GM23338 (cell line): Measurements from ENCODE around the gene UBAC2. TPM values are rescaled to one million over a fixed set of nuclear protein-coding genes. Genes with fewer than 3 reads are reported as not detected.

Experiments
- ATAC-seq: fragments of 200-7000 bp; cut with Tn5 transposase; 3 replicates; pipeline ENCODE4 v1.9.1; 2020
- DNase-seq: peaks from one replicate; pipeline ENCODE4 v3.0.0-alpha.2; 2015; ENCODE audit warnings: low spot score
- H2AFZ ChIP-seq: fragments of 200-600 bp; sonication (generic); 2 replicates; pipeline ENCODE4 v1.8.0; 2016; ENCODE audit warnings: antibody characterized with exemption, mild to moderate bottlenecking, moderate library complexity
- H3F3A ChIP-seq: fragments of 200-600 bp; sonication (generic); replicated peaks from 2 replicates; pipeline ENCODE4 v1.8.0; 2017; ENCODE audit warnings: antibody characterized with exemption, mixed run types, low read depth
- H3K27ac ChIP-seq: fragments of 200-600 bp; sonication (generic); 2 replicates; pipeline ENCODE4 v1.6.1; 2016; ENCODE audit warnings: low read depth
- H3K27me3 ChIP-seq: fragments of 200-600 bp; sonication (generic); 2 replicates; pipeline ENCODE4 v1.8.0; 2016; ENCODE audit warnings: mild to moderate bottlenecking, mixed run types, moderate library complexity; ENCODE audit not compliant: insufficient read depth
- H3K36me3 ChIP-seq: fragments of 200-600 bp; sonication (generic); 2 replicates; pipeline ENCODE4 v1.8.0; 2016; ENCODE audit warnings: mild to moderate bottlenecking; ENCODE audit not compliant: insufficient read depth
- H3K4me1 ChIP-seq: fragments of 200-600 bp; sonication (generic); 2 replicates; pipeline ENCODE4 v1.8.0; 2016; ENCODE audit warnings: mild to moderate bottlenecking, moderate library complexity; ENCODE audit not compliant: insufficient read depth
- H3K4me2 ChIP-seq: fragments of 200-600 bp; sonication (generic); 2 replicates; pipeline ENCODE4 v1.7.1; 2017; ENCODE audit warnings: mixed run types
- H3K4me3 ChIP-seq: fragments of 200-600 bp; sonication (generic); 2 replicates; pipeline ENCODE4 v1.6.1; 2016; ENCODE audit warnings: mixed run types
- H3K79me2 ChIP-seq: fragments of 200-600 bp; sonication (generic); replicated peaks from 2 replicates; pipeline ENCODE4 v1.8.0; 2017; ENCODE audit warnings: mild to moderate bottlenecking; ENCODE audit not compliant: insufficient read depth
- H3K9me2 ChIP-seq: fragments of 200-600 bp; sonication (generic); 2 replicates; pipeline ENCODE4 v1.8.0; 2017; ENCODE audit not compliant: insufficient read depth
- H4K20me1 ChIP-seq: fragments of 200-600 bp; sonication (generic); replicated peaks from 2 replicates; pipeline ENCODE4 v1.8.0; 2017; ENCODE audit warnings: mild to moderate bottlenecking; ENCODE audit not compliant: insufficient read depth
- H3K27ac Mint-ChIP-seq: 2 replicates; pipeline ENCODE4 v1.8.0; 2020; ENCODE audit warnings: inconsistent platforms, mild to moderate bottlenecking, moderate library complexity, mixed read lengths
- H3K27me3 Mint-ChIP-seq: 3 replicates; pipeline ENCODE4 v1.8.0; 2022; ENCODE audit warnings: low read depth, mild to moderate bottlenecking, moderate library complexity, mixed read lengths, inconsistent platforms; ENCODE audit not compliant: insufficient read depth, poor library complexity
- H3K36me3 Mint-ChIP-seq: 3 replicates; pipeline ENCODE4 v1.8.0; 2021; ENCODE audit warnings: low read depth, mild to moderate bottlenecking, inconsistent platforms, moderate library complexity, mixed read lengths
- H3K4me1 Mint-ChIP-seq: 3 replicates; pipeline ENCODE4 v1.8.0; 2020; ENCODE audit warnings: mild to moderate bottlenecking, inconsistent platforms, mixed read lengths
- H3K4me3 Mint-ChIP-seq: 3 replicates; pipeline ENCODE4 v1.8.0; 2021; ENCODE audit warnings: moderate library complexity, mild to moderate bottlenecking, inconsistent platforms, mixed read lengths
- H3K9me3 Mint-ChIP-seq: 3 replicates; pipeline ENCODE4 v1.8.0; 2020; ENCODE audit warnings: moderate library complexity, mild to moderate bottlenecking, inconsistent platforms, mixed read lengths
- CREB1 ChIP-seq: fragments of 250-450 bp; sonication (Bioruptor Pico); IDR thresholded peaks from 2 replicates; pipeline ENCODE4 v1.5.0; 2020; ENCODE audit warnings: low read depth, mild to moderate bottlenecking, moderate library complexity
- CTCF ChIP-seq, 2 experiments: fragments of 200-600 bp in 1 of 2; sonication (generic) in 1 of 2; conservative IDR thresholded peaks; 2 replicates each; pipeline versions ENCODE4 v1.5.1 to v1.6.1; 2016 to 2017; ENCODE audit warnings: antibody characterized with exemption in 2 of 2, low read depth in 2 of 2, mild to moderate bottlenecking in 2 of 2, moderate library complexity in 1 of 2
- ETS1 ChIP-seq: IDR thresholded peaks from 2 replicates; pipeline ENCODE4 v1.6.1; 2016; ENCODE audit warnings: antibody characterized with exemption
- EZH2 ChIP-seq: fragments of 200-600 bp; sonication (generic); IDR thresholded peaks from one replicate; pipeline ENCODE4 v1.8.0; 2017; ENCODE audit warnings: antibody characterized with exemption, mild to moderate bottlenecking, low read depth; ENCODE audit not compliant: unreplicated experiment
- EZH2phosphoT487 ChIP-seq: fragments of 200-600 bp; sonication (generic); IDR thresholded peaks from one replicate; pipeline ENCODE4 v1.8.1; 2018; ENCODE audit warnings: antibody characterized with exemption; ENCODE audit not compliant: unreplicated experiment
- JUNB ChIP-seq: IDR thresholded peaks from one replicate; pipeline ENCODE4 v1.6.1; 2016; ENCODE audit warnings: antibody characterized with exemption; ENCODE audit not compliant: unreplicated experiment
- NANOG ChIP-seq: IDR thresholded peaks from 2 replicates; pipeline ENCODE4 v1.6.1; 2016; ENCODE audit warnings: antibody characterized with exemption, borderline replicate concordance
- POLR2AphosphoS5 ChIP-seq: IDR thresholded peaks from 2 replicates; pipeline ENCODE4 v1.6.1; 2016; ENCODE audit warnings: antibody characterized with exemption, low read depth
- ZNF114 ChIP-seq: fragments of 250-450 bp; sonication (Bioruptor Pico); IDR thresholded peaks from 2 replicates; pipeline ENCODE4 v1.5.0; 2020; ENCODE audit warnings: mild to moderate bottlenecking, moderate library complexity
- polyA plus RNA-seq: library from polyadenylated mRNA; unstranded; fragments of >200 nt; fragmentation: Nextera tagmentation; extraction: Ambion mirVana; gene quantifications from 2 replicates; pipeline ENCODE4 v1.2.1, GENCODE V29; 2016
- total RNA-seq: library from RNA; depleted of rRNA; stranded (reverse); fragments of >200 nt; shearing (Covaris generic); gene quantifications from 2 replicates; pipeline ENCODE4 v1.2.3, GENCODE V29; 2014
- TF ChIP-seq, protein P1 (sequence below): IDR thresholded peaks from one replicate; pipeline ENCODE4 v1.6.1; 2018; ENCODE audit warnings: antibody characterized with exemption; ENCODE audit not compliant: unreplicated experiment

The UBAC2 gene
- total and polyA plus RNA-seq, 2 experiments from 2014 or later = 37.9 to 76.9 TPM

DNA sequence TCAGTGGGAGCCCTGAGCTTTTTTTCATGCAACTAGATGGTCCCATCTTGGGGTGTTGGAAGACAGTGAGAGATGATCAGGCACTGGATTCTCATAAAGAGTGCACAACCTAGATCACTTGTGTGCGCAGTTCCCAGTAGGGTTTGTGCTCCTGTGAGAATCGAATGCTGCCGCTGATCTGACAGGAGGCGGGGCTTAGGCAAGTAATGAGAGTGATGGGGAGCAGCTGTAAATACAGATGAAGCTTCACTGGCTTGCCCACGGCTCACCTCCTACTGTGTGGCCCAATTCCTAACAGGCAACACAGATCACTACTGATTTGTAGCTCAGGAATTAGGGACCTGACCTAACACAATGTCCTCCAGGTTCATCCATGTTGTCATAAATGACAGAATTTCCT is 43.6 kb upstream of the UBAC2 start:
- no peaks in the 10 kb centered on the region for H3K79me2 ChIP-seq
- no peaks in the 10 kb centered on the region for H3K4me1 Mint-ChIP-seq
- ATAC-seq = no peak

More for the DNA sequence above, 43.6 kb upstream of the UBAC2 start:
- TF ChIP-seq JUNB = no peak
- TF ChIP-seq ETS1 = no peak
- no peak for TF ChIP-seq ZNF114 (CRISPR knock-in tag)
- TF ChIP-seq EZH2phosphoT487 = no peak
- no peak for TF ChIP-seq CTCF (conservative IDR thresholded peaks at IDR 0.05; ENCODE audit: low read depth in 2 of 2)
- TF ChIP-seq CREB1 (CRISPR knock-in tag) = no peak
- no peak for TF ChIP-seq EZH2
- no peak for TF ChIP-seq NANOG
- TF ChIP-seq POLR2AphosphoS5 = no peak
- TF ChIP-seq, protein P1, sequence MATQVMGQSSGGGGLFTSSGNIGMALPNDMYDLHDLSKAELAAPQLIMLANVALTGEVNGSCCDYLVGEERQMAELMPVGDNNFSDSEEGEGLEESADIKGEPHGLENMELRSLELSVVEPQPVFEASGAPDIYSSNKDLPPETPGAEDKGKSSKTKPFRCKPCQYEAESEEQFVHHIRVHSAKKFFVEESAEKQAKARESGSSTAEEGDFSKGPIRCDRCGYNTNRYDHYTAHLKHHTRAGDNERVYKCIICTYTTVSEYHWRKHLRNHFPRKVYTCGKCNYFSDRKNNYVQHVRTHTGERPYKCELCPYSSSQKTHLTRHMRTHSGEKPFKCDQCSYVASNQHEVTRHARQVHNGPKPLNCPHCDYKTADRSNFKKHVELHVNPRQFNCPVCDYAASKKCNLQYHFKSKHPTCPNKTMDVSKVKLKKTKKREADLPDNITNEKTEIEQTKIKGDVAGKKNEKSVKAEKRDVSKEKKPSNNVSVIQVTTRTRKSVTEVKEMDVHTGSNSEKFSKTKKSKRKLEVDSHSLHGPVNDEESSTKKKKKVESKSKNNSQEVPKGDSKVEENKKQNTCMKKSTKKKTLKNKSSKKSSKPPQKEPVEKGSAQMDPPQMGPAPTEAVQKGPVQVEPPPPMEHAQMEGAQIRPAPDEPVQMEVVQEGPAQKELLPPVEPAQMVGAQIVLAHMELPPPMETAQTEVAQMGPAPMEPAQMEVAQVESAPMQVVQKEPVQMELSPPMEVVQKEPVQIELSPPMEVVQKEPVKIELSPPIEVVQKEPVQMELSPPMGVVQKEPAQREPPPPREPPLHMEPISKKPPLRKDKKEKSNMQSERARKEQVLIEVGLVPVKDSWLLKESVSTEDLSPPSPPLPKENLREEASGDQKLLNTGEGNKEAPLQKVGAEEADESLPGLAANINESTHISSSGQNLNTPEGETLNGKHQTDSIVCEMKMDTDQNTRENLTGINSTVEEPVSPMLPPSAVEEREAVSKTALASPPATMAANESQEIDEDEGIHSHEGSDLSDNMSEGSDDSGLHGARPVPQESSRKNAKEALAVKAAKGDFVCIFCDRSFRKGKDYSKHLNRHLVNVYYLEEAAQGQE = no peak
- no peak overlapping the region for H3K4me3 Mint-ChIP-seq
- H3K27me3 Mint-ChIP-seq = no peaks in the 10 kb centered on the region
- no peaks in the 10 kb centered on the region; the same call in 2 of the 3 replicates for H3K9me3 Mint-ChIP-seq
- H3K36me3 ChIP-seq = no peaks in the 10 kb centered on the region
- no peak for DNase-seq
- no peaks in the 10 kb centered on the region for H3K4me1 ChIP-seq
- H3K4me2 ChIP-seq = no peak overlapping the region
- H4K20me1 ChIP-seq = no peaks in the 10 kb centered on the region
- H3K27ac Mint-ChIP-seq = no peak overlapping the region
- H3F3A ChIP-seq = no peaks in the 10 kb centered on the region
- no peak overlapping the region for H2AFZ ChIP-seq
- 0 out of 2 replicates have a peak, but pooled peaks cover 3% of the 10 kb centered on the region for H3K9me2 ChIP-seq
- no peak overlapping the region for H3K27ac ChIP-seq
- H3K27me3 ChIP-seq = no peaks in the 10 kb centered on the region
- no peak overlapping the region for H3K4me3 ChIP-seq
- no peaks in the 10 kb centered on the region for H3K36me3 Mint-ChIP-seq
